ENCODE data around the gene MYO9A.

DNA sequence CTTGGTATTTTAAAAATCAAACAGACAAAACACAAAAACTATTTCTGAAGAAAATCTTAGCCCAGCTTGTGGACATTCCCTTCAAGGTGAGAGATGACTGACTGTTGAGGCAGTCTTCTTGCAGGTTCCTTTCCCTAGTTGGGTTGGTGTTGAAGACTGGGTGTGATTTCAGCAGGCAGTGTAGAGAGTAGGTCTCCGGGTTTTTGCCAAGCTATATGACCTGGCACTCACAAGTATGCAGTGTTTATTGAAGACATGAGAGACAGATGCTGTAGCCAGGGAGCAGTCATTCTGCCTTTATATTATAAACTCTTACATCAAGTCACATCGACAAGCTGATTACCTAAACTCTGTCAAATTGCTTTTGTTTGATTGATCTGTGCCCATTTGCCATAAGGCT is 17.8 kb upstream of the MYO9A start:
- no peak for TF ChIP-seq POLR2A (IDR thresholded peaks at IDR 0.05; ENCODE audit: low read depth)
- TF ChIP-seq EP300 (IDR thresholded peaks at IDR 0.05) = no peak
- TF ChIP-seq, protein P1, sequence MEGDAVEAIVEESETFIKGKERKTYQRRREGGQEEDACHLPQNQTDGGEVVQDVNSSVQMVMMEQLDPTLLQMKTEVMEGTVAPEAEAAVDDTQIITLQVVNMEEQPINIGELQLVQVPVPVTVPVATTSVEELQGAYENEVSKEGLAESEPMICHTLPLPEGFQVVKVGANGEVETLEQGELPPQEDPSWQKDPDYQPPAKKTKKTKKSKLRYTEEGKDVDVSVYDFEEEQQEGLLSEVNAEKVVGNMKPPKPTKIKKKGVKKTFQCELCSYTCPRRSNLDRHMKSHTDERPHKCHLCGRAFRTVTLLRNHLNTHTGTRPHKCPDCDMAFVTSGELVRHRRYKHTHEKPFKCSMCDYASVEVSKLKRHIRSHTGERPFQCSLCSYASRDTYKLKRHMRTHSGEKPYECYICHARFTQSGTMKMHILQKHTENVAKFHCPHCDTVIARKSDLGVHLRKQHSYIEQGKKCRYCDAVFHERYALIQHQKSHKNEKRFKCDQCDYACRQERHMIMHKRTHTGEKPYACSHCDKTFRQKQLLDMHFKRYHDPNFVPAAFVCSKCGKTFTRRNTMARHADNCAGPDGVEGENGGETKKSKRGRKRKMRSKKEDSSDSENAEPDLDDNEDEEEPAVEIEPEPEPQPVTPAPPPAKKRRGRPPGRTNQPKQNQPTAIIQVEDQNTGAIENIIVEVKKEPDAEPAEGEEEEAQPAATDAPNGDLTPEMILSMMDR (IDR thresholded peaks at IDR 0.05) = no peak
